Neural cell (in vitro differentiated cells): ENCODE measurements around the gene HYOU1.
A peak's percentile ranks its signal among the peaks of the same experiment; 100 is the strongest.

ENCODE experiments used
- EZH2 ChIP-seq: fragments of 200-600, 300-800 bp; shearing (Covaris generic), sonication (generic); IDR thresholded peaks from 2 replicates; pipeline ENCODE4 v1.6.1; 2014; ENCODE audit warnings: antibody characterized with exemption, low read length, borderline replicate concordance, mild to moderate bottlenecking; ENCODE audit not compliant: insufficient read depth, poor library complexity, severe bottlenecking
- MXI1 ChIP-seq: fragments of 450-650 bp; conservative IDR thresholded peaks from 2 replicates; pipeline ENCODE4 v1.6.1; 2014; ENCODE audit warnings: antibody characterized with exemption, mild to moderate bottlenecking; ENCODE audit not compliant: poor library complexity, severe bottlenecking
- TAF1 ChIP-seq: IDR thresholded peaks from 2 replicates; pipeline ENCODE4 v1.6.1; 2012; ENCODE audit warnings: low read depth
- TF ChIP-seq, protein P1 (sequence below): fragments of 450-650 bp; IDR thresholded peaks from 2 replicates; pipeline ENCODE4 v1.5.1; 2014; ENCODE audit warnings: antibody characterized with exemption, mild to moderate bottlenecking, moderate library complexity; ENCODE audit not compliant: poor library complexity, severe bottlenecking

DNA sequence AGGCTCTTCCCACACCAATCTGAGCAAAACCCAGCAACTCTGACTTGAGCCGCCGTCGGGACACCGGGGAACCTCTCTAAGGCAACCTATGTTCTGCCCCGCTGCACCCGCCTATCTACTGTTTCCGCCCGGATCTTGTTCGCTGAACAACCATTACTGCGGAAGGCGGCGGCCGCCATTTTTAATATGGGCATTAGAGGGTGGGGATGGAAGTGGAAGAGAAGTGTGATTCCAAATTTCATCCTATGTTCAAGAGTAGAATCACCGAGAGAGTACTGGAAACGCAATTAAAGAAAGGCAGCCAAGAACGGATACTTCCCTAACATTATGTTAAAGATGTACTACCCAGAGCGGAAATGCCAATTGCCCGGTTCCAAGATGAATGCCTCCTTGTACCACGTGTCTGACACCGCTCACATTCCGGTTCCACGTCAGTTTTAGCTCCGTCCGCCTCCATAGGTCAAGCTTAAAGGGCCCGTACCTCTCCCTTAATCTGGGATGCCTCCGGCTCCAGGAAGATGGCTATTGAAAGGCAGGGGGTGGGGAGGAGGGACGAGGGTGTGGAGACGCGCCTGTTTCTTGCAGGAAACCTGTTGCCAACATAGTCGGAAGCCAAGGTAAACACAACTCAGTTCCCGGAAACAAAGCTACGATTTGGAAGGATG is 44.9 kb upstream of the HYOU1 start, which contains the start of gene DPAGT1:
- TF ChIP-seq, protein P1, sequence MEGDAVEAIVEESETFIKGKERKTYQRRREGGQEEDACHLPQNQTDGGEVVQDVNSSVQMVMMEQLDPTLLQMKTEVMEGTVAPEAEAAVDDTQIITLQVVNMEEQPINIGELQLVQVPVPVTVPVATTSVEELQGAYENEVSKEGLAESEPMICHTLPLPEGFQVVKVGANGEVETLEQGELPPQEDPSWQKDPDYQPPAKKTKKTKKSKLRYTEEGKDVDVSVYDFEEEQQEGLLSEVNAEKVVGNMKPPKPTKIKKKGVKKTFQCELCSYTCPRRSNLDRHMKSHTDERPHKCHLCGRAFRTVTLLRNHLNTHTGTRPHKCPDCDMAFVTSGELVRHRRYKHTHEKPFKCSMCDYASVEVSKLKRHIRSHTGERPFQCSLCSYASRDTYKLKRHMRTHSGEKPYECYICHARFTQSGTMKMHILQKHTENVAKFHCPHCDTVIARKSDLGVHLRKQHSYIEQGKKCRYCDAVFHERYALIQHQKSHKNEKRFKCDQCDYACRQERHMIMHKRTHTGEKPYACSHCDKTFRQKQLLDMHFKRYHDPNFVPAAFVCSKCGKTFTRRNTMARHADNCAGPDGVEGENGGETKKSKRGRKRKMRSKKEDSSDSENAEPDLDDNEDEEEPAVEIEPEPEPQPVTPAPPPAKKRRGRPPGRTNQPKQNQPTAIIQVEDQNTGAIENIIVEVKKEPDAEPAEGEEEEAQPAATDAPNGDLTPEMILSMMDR = no peak
- TF ChIP-seq EZH2 = no peak
- TF ChIP-seq TAF1 = peak; percentile 55
- peak; percentile 97 for TF ChIP-seq MXI1
